NCI-H526 treated with DMSO at 0.1 percent for 48 hours (cell line): ENCODE data around the gene TMEM242.

Source experiments
- DNase-seq: peaks from one replicate; lab custom pipeline; 2025; lab: John Stamatoyannopoulos, UW

The TMEM242 gene

GRCh38 chr6:157288575-157288974, 34.7 kb downstream of the TMEM242 start:
- DNase-seq, result no peak

GRCh38 chr6:157287923-157288322, 35.4 kb downstream of the TMEM242 start:
- no peak for DNase-seq

DNA sequence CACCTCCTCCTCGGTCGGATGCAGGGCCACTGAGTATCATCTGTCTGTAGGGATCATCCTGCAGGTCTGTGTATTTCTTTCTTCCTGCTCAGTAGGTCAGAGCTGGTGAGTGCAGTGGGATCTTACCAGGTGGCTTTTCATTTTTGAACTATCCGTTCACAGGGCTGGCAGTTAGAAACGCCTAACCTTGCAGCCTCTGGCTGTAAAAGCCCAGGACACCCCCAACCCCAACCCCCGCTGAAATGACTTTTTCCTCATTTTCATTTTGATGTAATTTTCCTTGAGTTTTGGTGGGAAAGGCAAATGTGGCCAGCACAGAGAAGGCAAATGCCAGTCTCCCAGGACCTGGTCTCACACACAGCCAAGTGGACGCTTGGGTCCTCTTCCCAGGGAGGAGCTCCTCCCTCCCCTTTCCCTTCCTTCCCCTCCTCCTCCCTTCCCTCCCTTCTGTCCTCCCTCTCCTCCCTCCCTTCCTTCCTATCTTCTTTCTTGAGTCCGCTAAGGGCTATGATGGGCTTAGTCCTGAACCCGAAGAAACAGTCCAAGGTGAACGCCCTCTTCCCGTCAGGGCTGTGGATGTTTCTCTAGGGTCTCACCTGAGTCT, 36.0 kb downstream of the TMEM242 start:
- no peak for DNase-seq

DNA sequence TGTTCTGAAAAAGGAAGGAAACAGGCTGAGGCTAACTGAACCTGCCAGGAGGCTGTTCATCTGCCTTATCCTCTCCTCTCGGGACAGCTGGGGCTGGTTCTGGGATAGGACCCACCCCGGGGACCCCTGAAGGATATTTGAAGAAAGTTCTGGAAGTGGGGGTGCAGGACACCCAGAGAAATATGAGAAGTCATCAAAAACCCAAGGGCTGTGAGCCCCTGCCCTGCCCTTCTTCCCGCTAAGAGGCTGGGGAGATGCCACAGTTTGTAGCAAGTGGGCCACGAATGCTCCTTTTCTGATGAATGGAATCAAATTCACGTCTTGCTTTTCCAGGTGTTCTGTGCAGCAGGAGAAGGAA, 37.9 kb downstream of the TMEM242 start:
- no peak for DNase-seq

DNA sequence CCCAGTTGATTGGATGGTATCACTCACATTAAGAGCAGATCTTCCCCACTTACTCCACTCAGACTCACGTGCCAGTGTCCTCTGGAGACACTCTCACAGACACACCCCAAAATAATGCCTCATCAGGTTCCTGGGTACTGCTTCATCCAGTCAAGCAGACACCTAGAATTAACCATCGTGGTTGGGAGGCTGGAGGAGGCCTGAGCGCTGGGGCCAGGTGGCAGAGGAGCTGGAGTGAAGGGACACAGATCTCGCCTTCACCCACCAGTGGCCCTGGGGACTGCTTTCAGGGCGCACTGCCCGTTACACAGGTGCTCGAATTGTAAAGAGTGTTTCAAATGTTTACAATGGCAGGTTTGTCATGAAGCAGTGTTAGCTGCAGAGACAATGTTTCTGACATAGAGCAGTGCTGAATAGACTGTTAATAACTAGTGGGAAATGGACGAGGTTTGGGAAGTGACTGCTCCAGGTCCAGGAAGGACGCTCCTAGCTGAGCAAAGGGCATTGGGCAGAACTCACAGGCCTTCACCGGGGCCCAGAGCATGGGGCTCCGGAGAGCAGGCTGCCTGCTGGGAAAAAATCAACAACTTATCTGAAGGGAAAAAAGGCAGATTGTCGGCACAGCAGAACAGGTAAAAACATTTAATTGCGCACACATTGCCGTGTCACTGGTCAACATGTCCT, 38.4 kb downstream of the TMEM242 start:
- no peak for DNase-seq

DNA sequence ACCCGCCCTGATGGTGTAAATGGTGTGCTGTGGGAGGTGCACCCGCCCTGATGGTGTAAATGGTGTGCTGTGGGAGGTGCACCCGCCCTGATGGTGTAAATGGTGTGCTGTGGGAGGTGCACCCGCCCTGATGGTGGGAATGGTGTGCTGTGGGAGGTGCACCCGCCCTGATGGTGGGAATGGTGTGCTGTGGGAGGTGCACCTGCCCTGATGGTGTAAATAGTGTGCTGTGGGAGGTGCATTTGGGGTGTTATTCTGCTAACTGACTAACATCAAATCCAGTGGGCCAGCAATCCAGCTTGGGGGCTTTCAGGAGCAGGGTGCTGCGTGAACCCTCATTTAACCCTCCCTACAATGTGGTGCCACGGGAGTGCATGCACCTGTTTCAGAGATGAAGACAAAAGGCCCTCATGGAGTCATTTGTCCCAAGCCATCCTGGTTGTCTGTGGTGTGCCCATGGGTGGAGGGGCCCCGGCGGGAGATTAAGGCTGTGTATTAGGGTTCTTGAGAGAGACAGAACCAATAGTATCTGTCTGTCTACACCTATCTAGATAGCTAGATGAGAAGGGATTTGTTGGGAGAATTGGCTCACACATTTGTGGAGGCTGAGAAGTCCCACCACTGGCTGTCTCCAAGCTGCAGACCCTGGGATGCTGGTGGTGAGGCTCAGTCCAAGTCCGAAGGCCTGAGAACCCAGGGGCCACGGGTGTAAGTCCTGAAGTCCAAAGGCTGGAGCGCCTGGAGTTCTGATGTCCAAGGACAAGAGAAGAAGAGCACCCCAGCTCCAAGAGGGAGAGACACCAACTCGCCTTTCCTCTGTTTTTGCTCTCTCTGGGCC, 39.2 kb downstream of the TMEM242 start:
- DNase-seq, result no peak

DNA sequence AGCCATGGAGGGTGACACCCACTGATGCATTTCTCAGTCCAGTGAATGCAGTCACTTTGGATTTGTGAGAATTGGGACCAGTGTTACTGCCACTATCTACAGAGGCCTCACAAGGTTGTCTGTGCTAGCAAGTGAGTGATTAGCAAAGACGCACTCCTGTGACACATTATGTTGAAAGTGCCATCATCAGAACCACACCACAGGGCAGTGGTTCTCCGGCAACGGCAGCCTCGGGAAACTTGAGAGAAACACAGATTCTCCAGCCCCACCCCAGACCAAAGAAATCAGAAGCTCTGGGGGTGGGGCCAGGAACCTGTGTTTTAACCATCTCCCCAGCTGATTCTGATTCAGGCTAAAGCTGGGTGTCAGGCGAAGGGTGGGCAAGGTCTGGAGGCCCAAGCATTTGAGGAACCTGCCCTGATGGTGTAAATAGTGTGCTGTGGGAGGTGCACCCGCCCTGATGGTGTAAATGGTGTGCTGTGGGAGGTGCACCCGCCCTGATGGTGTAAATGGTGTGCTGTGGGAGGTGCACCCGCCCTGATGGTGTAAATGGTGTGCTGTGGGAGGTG, 39.9 kb downstream of the TMEM242 start:
- DNase-seq, result no peak

DNA sequence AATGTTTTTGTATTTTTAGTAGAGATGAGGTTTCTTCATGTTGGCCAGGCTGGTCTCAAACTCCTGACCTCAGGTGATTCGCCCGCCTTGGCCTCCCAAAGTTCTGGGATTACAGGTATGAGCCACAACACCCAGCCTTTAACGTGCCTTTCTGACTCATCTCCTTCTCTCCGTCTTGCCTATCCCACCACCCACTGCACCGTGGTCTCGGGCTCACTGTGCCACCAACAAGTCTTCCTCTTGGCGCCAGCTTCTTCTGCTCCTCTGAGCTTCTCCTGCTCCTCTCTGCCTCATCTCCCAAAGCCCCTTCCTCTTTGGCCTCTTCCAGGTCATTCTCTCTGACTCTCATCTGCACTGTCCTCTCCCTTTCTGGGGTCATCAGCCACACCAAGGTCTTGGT, 41.0 kb downstream of the TMEM242 start:
- no peak for DNase-seq

- DNase-seq, result no peak
Measured at GRCh38 chr6:157281570-157281969, 41.7 kb downstream of the TMEM242 start.

DNA sequence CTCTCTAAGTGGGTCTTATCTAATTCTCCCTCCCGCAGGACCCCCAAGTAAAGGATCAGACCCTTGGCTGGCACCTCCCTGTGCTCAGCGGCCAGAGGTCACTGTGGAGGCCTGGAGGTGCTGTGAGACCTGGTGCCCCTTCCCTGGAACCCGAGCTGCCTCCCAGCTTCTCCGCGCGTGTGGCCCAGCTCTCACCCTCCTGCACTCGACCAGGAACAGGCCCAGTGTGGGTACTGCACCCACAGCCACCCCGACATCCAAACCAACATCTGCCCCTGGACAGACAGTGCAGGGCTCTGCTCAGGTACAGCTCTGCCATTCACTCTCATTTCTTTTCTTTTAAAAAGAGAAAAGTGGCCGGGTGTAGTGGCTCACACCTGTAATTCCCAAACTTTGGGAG, 42.4 kb downstream of the TMEM242 start:
- DNase-seq, result no peak

- DNase-seq, result no peak
Measured at GRCh38 chr6:157280157-157280556, 43.2 kb downstream of the TMEM242 start.

GRCh38 chr6:157278171-157278570, 45.1 kb downstream of the TMEM242 start:
- no peak for DNase-seq

- no peak for DNase-seq
Measured at GRCh38 chr6:157276731-157277130, 46.6 kb downstream of the TMEM242 start.

- no peak for DNase-seq
Measured at GRCh38 chr6:157276134-157276532, 47.2 kb downstream of the TMEM242 start.

- DNase-seq, result peak; percentile 61
Measured at GRCh38 chr6:157274471-157275226, 48.7 kb downstream of the TMEM242 start.

- DNase-seq, result peak; percentile 43
Measured at GRCh38 chr6:157273756-157274470, 49.4 kb downstream of the TMEM242 start.

- no peak for DNase-seq
Measured at GRCh38 chr6:157272866-157273755, 50.2 kb downstream of the TMEM242 start.

GRCh38 chr6:157272372-157272771, 50.9 kb downstream of the TMEM242 start:
- DNase-seq, result no peak

DNA sequence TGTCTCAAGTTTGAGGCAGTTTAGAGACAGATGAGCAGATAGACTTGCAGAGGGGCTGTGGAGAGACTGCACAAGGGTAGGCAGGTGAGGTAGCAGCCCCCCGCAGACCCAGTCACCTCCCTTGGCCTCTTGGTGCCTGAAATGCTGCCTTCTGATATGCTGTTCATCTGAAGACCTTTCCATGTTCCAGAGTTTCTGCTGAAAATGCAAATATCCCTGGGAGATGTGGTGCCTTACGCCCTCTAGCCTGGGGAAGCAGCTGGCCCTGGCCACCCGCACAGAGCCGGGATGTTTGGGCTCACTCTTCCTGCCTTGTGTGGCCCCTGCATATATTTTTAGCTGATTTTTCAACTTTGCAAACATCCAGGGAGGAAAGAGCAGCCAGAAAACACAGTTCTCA, 51.4 kb downstream of the TMEM242 start:
- no peak for DNase-seq

- DNase-seq, result no peak
Measured at GRCh38 chr6:157271441-157271840, 51.9 kb downstream of the TMEM242 start.
